ENCODE data around the gene AKAIN1. TPM values are rescaled to one million over a fixed set of nuclear protein-coding genes. Genes with fewer than 3 reads are reported as not detected.

Gene AKAIN1
- total RNA-seq, result 0.18 TPM
- polyA plus RNA-seq (ENCODE audit: insufficient read depth in 1 of 8, insufficient read length in 8 of 8, low replicate concordance in 1 of 8), result under 1 TPM in 1 of 8 donors, not detected in 7; 0.49 TPM
- long read RNA-seq, donor 1, result 0 reads
- long read RNA-seq, donor 2, result 0 reads
- long read RNA-seq, donor 3, result 0 reads
- long read RNA-seq, donor 4, result 0 reads
- long read RNA-seq, donor 5, result 0 reads
- long read RNA-seq, donor 6, result 0 reads
- long read RNA-seq, donor 7, result 0 reads
- long read RNA-seq, donor 8, partial matches to known transcripts, result 19 of 19 reads
- long read RNA-seq, donor 8, other reads (novel, unspliced or antisense), result 0 of 19 reads
- long read RNA-seq, donor 9, result 0 reads
- long read RNA-seq, donor 10, partial matches to known transcripts, result 36 of 36 reads
- long read RNA-seq, donor 10, other reads (novel, unspliced or antisense), result 0 of 36 reads
- long read RNA-seq, donor 11, result 0 reads

DNA sequence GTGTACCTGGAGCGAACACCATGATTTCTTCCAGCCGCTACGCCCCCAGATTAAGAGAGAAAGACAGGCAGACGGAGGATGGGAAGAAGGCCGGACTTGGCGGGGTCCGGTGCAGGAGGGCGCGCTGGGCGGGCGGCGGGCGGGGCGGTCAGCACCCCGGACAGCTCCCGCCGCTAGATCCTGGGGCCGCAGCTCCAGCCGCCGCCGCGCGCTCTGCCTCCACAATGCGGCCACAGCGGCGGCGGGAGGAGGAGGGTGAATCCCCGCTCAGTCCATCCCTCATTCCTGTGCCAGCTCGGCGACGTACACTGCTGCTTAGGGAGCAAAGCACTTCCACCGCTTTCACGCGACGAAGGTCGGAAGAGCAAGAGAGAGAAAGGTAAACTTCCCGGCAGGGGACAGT lies at the start of gene AKAIN1:
TSS of gene AKAIN1 (minus strand) at position 226 of the 403 bp plus-strand sequence. CDS start at position 22, 204 bp downstream.
- Histone ChIP-seq H3K4me1 (ENCODE audit: control insufficient read depth, insufficient read depth, low read length) (peaks cover 2% of the 10 kb centered on the region), H3K36me3 (ENCODE audit: control insufficient read depth, insufficient read depth, low read length) (no peaks in the 10 kb centered on the region), H3K4me3 (ENCODE audit: low read length) (no peak within 1 kb of the TSS), H3K9me3 (replicated peaks; ENCODE audit: control insufficient read depth, low read depth, low read length) (no peaks in the 10 kb centered on the region), H3K27me3 (ENCODE audit: control insufficient read depth, insufficient read depth, low read length) (peaks cover 25% of the 10 kb centered on the region), H3K27ac (ENCODE audit: low read length) (no peak within 1 kb of the TSS)
- peak; percentile 64 for DNase-seq
- under 1% methylated on average over 28 of the region's 37 CpGs for WGBS (ENCODE audit: insufficient coverage)

- Histone ChIP-seq H3K27me3 (ENCODE audit: control insufficient read depth, insufficient read depth, low read length) (no peaks in the 10 kb centered on the region), H3K4me1 (ENCODE audit: control insufficient read depth, insufficient read depth, low read length) (no peaks in the 10 kb centered on the region), H3K27ac (ENCODE audit: low read length) (no peak overlapping the region), H3K4me3 (ENCODE audit: low read length) (no peak overlapping the region), H3K9me3 (replicated peaks; ENCODE audit: control insufficient read depth, low read depth, low read length) (no peaks in the 10 kb centered on the region), H3K36me3 (ENCODE audit: control insufficient read depth, insufficient read depth, low read length) (peaks cover 11% of the 10 kb centered on the region)
- DNase-seq, result no peak
These were observed 47.9 kb upstream of the AKAIN1 start for GRCh38 chr18:5244941-5245340.

GRCh38 chr18:5239447-5239846 lies 42.4 kb upstream of the AKAIN1 start:
- H3K4me1 ChIP-seq (ENCODE audit: control insufficient read depth, insufficient read depth, low read length), result peaks cover 5% of the 10 kb centered on the region
- peak overlapping the region; percentile 91 for H3K4me3 ChIP-seq (ENCODE audit: low read length)
- peaks cover 11% of the 10 kb centered on the region for H3K36me3 ChIP-seq (ENCODE audit: control insufficient read depth, insufficient read depth, low read length)
- no peak for DNase-seq
- H3K27me3 ChIP-seq (ENCODE audit: control insufficient read depth, insufficient read depth, low read length), result no peaks in the 10 kb centered on the region
- no peaks in the 10 kb centered on the region for H3K9me3 ChIP-seq (replicated peaks; ENCODE audit: control insufficient read depth, low read depth, low read length)
- WGBS (ENCODE audit: insufficient coverage), result no CpG with 5 or more reads among the region's 4 CpGs
- no peak overlapping the region for H3K27ac ChIP-seq (ENCODE audit: low read length)

GRCh38 chr18:5238371-5238976 lies 41.4 kb upstream of the AKAIN1 start:
- Histone ChIP-seq H3K4me1 (ENCODE audit: control insufficient read depth, insufficient read depth, low read length) (peaks cover 5% of the 10 kb centered on the region), H3K27me3 (ENCODE audit: control insufficient read depth, insufficient read depth, low read length) (no peaks in the 10 kb centered on the region), H3K9me3 (replicated peaks; ENCODE audit: control insufficient read depth, low read depth, low read length) (no peaks in the 10 kb centered on the region), H3K4me3 (ENCODE audit: low read length) (peak overlapping the region; percentile 91), H3K27ac (ENCODE audit: low read length) (peak overlapping the region; percentile 99), H3K36me3 (ENCODE audit: control insufficient read depth, insufficient read depth, low read length) (peaks cover 11% of the 10 kb centered on the region)
- peak; percentile 51 for DNase-seq
- under 1% methylated on average over 38 of the region's 39 CpGs for WGBS (ENCODE audit: insufficient coverage)

GRCh38 chr18:5237723-5238370 lies 40.8 kb upstream of the AKAIN1 start:
- under 1% methylated on average over 71 of the region's 71 CpGs for WGBS (ENCODE audit: insufficient coverage)
- peaks cover 5% of the 10 kb centered on the region for H3K4me1 ChIP-seq (ENCODE audit: control insufficient read depth, insufficient read depth, low read length)
- peaks cover 11% of the 10 kb centered on the region for H3K36me3 ChIP-seq (ENCODE audit: control insufficient read depth, insufficient read depth, low read length)
- no peaks in the 10 kb centered on the region for H3K27me3 ChIP-seq (ENCODE audit: control insufficient read depth, insufficient read depth, low read length)
- peak overlapping the region; percentile 91 for H3K4me3 ChIP-seq (ENCODE audit: low read length)
- DNase-seq, result peak; percentile 97
- H3K27ac ChIP-seq (ENCODE audit: low read length), result peak overlapping the region; percentile 99
- H3K9me3 ChIP-seq (replicated peaks; ENCODE audit: control insufficient read depth, low read depth, low read length), result no peaks in the 10 kb centered on the region

DNA sequence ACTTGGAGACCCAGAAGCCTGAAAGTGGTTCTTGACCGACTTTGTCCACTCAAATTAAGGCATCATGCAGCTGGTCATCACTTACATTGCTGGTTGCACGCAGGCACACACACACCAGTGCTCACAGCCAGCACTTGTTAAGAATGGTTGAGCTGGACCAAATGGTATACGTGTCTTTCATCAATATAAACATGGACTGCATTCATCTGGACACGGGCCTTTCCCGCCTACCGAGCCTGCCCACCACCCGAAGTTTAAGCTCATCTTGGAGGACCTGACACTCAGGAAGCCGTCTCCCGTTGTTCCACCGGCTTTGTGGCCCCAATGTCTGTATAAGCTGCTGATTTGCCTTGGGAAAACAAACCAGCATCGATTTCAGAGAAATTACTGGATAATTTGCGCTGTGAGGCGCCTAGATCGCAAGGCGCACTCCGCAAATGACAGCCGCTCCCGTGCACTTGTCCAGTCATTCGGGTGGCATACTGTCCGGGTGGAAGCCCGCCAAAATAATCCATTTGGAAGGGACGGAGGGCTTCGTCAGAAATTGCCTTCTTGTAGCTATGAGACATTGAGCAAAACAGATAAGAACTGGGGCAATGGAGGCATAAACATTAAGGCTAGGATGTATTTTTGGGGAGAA lies 40.1 kb upstream of the AKAIN1 start:
- peak overlapping the region; percentile 91 for H3K4me3 ChIP-seq (ENCODE audit: low read length)
- H3K9me3 ChIP-seq (replicated peaks; ENCODE audit: control insufficient read depth, low read depth, low read length), result peaks cover 3% of the 10 kb centered on the region
- peaks cover 11% of the 10 kb centered on the region for H3K36me3 ChIP-seq (ENCODE audit: control insufficient read depth, insufficient read depth, low read length)
- H3K27me3 ChIP-seq (ENCODE audit: control insufficient read depth, insufficient read depth, low read length), result no peaks in the 10 kb centered on the region
- peaks cover 5% of the 10 kb centered on the region for H3K4me1 ChIP-seq (ENCODE audit: control insufficient read depth, insufficient read depth, low read length)
- 5% methylated on average over 23 of the region's 23 CpGs for WGBS (ENCODE audit: insufficient coverage)
- DNase-seq, result no peak
- H3K27ac ChIP-seq (ENCODE audit: low read length), result peak overlapping the region; percentile 99

GRCh38 chr18:5214583-5215351 lies 17.7 kb upstream of the AKAIN1 start:
- Histone ChIP-seq H3K4me3 (ENCODE audit: low read length) (no peak overlapping the region), H3K27me3 (ENCODE audit: control insufficient read depth, insufficient read depth, low read length) (no peaks in the 10 kb centered on the region), H3K36me3 (ENCODE audit: control insufficient read depth, insufficient read depth, low read length) (no peaks in the 10 kb centered on the region), H3K4me1 (ENCODE audit: control insufficient read depth, insufficient read depth, low read length) (no peaks in the 10 kb centered on the region), H3K27ac (ENCODE audit: low read length) (no peak overlapping the region), H3K9me3 (replicated peaks; ENCODE audit: control insufficient read depth, low read depth, low read length) (no peaks in the 10 kb centered on the region)
- DNase-seq, result no peak
- WGBS (ENCODE audit: insufficient coverage), result no CpG with 5 or more reads among the region's 3 CpGs

GRCh38 chr18:5207471-5208150 lies 10.6 kb upstream of the AKAIN1 start:
- no peaks in the 10 kb centered on the region for H3K27me3 ChIP-seq (ENCODE audit: control insufficient read depth, insufficient read depth, low read length)
- 28% methylated on average over 2 of the region's 4 CpGs for whole genome bisulfite sequencing (ENCODE audit: insufficient coverage)
- H3K4me1 ChIP-seq (ENCODE audit: control insufficient read depth, insufficient read depth, low read length), result no peaks in the 10 kb centered on the region
- no peak overlapping the region for H3K27ac ChIP-seq (ENCODE audit: low read length)
- no peak for DNase-seq
- H3K4me3 ChIP-seq (ENCODE audit: low read length), result no peak overlapping the region
- H3K36me3 ChIP-seq (ENCODE audit: control insufficient read depth, insufficient read depth, low read length), result no peaks in the 10 kb centered on the region
- no peaks in the 10 kb centered on the region for H3K9me3 ChIP-seq (replicated peaks; ENCODE audit: control insufficient read depth, low read depth, low read length)

DNA sequence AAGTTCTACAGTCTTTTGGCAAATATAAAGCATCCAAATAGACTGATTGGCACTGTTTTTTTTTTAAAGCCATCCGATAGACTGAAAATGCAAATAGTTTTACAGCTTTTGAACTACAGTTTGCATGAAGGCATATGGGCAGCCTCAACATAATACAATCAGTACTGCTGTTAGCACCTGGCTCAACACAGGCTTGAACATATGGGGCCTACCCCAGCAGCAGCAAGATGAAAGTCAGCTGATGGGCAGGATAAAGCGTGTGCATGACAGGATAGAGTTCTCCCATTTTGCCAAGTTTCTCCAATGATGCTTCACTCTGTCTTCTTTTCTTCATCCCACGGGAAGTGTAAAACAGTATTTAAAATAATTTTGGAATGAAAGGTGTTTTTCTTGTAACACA lies 1.3 kb upstream of the AKAIN1 start:
- Histone ChIP-seq H3K9me3 (replicated peaks; ENCODE audit: control insufficient read depth, low read depth, low read length) (no peaks in the 10 kb centered on the region), H3K4me1 (ENCODE audit: control insufficient read depth, insufficient read depth, low read length) (peaks cover 2% of the 10 kb centered on the region), H3K27ac (ENCODE audit: low read length) (no peak overlapping the region), H3K36me3 (ENCODE audit: control insufficient read depth, insufficient read depth, low read length) (no peaks in the 10 kb centered on the region), H3K4me3 (ENCODE audit: low read length) (no peak overlapping the region), H3K27me3 (ENCODE audit: control insufficient read depth, insufficient read depth, low read length) (peaks cover 25% of the 10 kb centered on the region)
- no peak for DNase-seq
- WGBS (ENCODE audit: insufficient coverage), result 100% methylated on average over 1 of the region's 3 CpGs
